GM18867 (cell line): ENCODE data around the gene STXBP6.

ENCODE experiments used
- ATAC-seq: cut with Tn5 transposase; IDR thresholded peaks from one replicate; pipeline ENCODE4 v1.9.1; 2021; ENCODE audit warnings: mild to moderate bottlenecking, moderate library complexity; ENCODE audit not compliant: unreplicated experiment

STXBP6 gene

GRCh38 chr14:24921903-24922302 lies 128.0 kb downstream of the STXBP6 start:
- no peak for ATAC-seq

- no peak for ATAC-seq
These were observed 129.5 kb downstream of the STXBP6 start for GRCh38 chr14:24920265-24921075.

GRCh38 chr14:24918822-24919221 lies 131.1 kb downstream of the STXBP6 start:
- ATAC-seq = no peak

GRCh38 chr14:24915958-24916595 lies 133.9 kb downstream of the STXBP6 start:
- no peak for ATAC-seq

GRCh38 chr14:24915403-24915921 lies 134.5 kb downstream of the STXBP6 start:
- ATAC-seq = no peak

GRCh38 chr14:24913746-24914145 lies 136.2 kb downstream of the STXBP6 start:
- no peak for ATAC-seq

GRCh38 chr14:24913021-24913420 lies 136.9 kb downstream of the STXBP6 start:
- ATAC-seq = no peak

GRCh38 chr14:24911324-24912109 lies 138.4 kb downstream of the STXBP6 start:
- ATAC-seq = peak; percentile 53

GRCh38 chr14:24910408-24910986 lies 139.4 kb downstream of the STXBP6 start:
- no peak for ATAC-seq

GRCh38 chr14:24909523-24910302 lies 140.2 kb downstream of the STXBP6 start:
- no peak for ATAC-seq

GRCh38 chr14:24908592-24909236 lies 141.2 kb downstream of the STXBP6 start:
- ATAC-seq = no peak

- ATAC-seq = no peak
These were observed 145.4 kb downstream of the STXBP6 start for GRCh38 chr14:24904533-24904932.

GRCh38 chr14:24903337-24903736 lies 146.6 kb downstream of the STXBP6 start:
- no peak for ATAC-seq

- no peak for ATAC-seq
These were observed 149.5 kb downstream of the STXBP6 start for GRCh38 chr14:24900269-24901100.

- ATAC-seq = no peak
These were observed 152.2 kb downstream of the STXBP6 start for GRCh38 chr14:24897793-24898192.

- no peak for ATAC-seq
These were observed 154.3 kb downstream of the STXBP6 start for GRCh38 chr14:24895622-24896021.

GRCh38 chr14:24895243-24895583 lies 154.7 kb downstream of the STXBP6 start:
- no peak for ATAC-seq

GRCh38 chr14:24894583-24895242 lies 155.2 kb downstream of the STXBP6 start:
- ATAC-seq = no peak
